DMS 273 (cell line): Measurements from ENCODE around the gene GTF3A.
"Not testable (repeated sequence)": the region's sequence is repeated elsewhere in the genome, so short reads cannot be mapped to it uniquely, and the experiment has no call there.

Experiments
- DNase-seq: peaks from one replicate; lab custom pipeline; 2025; ENCODE audit not compliant: unreplicated experiment; lab: John Stamatoyannopoulos, UW

Gene GTF3A

DNA sequence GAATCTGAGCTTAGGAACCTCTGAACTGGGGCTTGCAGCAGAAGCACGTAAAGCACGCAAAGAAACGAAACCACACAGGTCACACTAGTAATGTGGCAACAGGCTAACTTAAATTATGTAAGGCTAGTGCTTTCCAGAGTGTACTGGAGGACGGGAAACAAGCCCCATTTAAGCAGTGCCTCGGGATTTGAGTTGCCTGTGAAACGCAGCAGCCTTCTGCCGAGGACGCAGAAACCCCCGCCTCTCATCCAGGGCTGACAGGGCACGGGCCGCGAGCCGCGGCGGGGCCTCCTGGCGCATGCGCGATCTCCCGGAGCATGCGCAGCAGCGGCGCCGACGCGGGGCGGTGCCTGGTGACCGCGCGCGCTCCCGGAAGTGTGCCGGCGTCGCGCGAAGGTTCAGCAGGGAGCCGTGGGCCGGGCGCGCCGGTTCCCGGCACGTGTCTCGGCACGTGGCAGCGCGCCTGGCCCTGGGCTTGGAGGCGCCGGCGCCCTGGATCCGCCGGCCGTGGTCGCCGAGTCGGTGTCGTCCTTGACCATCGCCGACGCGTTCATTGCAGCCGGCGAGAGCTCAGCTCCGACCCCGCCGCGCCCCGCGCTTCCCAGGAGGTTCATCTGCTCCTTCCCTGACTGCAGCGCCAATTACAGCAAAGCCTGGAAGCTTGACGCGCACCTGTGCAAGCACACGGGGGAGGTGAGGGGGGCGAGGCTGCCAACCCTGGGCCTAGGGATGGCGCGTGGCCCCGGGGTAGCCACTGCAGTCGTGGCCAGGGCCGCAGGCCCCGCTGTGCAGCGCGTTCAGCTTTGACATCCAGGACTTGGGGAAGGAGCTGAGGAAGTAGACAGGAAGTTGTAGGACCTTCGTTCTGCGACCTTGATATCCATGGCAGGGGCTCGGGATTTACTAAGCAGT lies at the start of gene GTF3A:
Gene GTF3A (plus strand): TSS at position 374 of the 912 bp plus-strand sequence.
- peak; percentile 92 for DNase-seq

DNA sequence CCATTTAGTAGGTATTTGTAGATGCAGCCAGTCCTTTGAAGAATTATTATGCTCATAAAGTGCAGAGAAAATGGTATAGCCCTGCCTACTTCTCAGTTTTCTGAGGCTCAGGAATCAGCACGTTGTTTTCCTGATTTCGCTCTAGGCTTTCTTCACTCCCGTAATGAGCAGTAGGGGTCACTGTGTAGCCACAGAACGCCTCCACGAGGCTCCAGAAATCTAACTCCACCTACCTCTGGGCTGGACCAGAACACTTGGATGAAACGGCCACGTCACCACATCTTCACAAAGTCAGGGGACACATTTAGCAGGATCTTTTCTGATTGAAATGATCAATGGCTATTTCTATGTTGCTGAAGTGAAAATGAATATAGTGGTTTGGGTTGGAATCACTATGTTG lies 49.8 kb upstream of the GTF3A start:
- DNase-seq: peak; percentile 84

GRCh38 chr13:27375686-27376326 lies 48.6 kb upstream of the GTF3A start:
- peak; percentile 73 for DNase-seq

DNA sequence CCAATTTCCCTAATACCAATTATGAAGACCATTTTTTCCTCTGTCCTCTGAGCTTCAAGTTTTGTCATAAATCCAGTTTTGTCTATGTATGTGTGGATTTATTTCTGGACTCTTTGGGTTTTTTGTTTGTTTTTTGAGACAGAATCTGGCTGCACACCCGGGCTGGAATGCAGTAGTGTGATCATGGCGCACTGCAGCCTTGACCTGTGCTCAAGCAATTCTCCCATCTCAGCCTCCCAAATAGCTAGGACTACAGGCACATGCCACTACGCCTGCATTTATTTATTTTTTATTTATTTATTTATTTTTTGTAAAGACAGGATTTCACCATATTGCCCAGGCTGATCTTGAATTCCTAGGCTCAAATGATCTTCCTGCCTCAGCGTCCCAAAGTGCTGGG lies 45.3 kb upstream of the GTF3A start:
- no peak for DNase-seq

DNA sequence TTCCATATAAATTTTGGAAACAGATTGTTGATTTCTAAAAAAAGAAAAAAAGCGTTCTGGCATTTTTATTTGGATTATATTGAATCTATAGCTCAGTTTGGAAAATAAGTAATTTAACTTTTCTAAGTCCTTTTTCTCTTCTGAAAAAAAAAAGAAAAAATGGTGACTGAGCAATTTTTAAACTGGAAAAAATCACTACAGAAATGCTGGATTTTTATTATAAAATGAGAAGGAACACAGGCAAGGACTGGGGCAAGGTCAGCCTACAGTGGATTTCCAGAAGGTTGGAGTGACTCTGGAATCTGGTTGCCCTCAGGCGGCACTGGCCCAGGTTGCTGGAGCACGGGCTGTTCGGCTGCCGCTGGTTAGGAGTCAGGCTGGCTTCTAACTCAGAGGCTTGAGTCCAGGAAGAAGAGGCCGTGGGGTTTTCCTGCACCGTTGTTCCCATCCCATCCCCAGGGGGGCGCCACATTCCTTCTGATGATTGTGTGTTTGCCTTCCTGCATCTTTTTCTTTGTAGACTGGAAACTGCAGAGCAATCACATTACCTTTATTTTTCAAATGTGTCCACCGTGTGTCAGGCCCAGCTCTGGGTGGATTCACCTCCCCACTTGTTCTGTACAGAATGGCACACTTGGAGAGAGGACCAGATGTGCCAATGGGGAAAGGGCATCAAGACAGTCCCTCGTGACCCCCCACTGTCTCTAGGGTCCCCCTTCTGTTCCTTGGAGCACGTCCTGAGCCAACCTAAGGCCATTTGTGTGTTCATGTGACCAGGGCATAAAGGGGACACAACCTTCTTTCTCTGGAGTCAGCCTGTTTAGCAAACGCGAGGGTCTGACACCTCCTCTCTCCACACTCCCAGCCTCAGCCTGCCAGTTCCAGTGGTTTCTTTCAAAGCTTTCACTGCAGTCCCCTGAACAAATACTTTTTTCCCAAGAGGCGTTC lies 44.5 kb upstream of the GTF3A start:
- DNase-seq: peak; percentile 75

DNA sequence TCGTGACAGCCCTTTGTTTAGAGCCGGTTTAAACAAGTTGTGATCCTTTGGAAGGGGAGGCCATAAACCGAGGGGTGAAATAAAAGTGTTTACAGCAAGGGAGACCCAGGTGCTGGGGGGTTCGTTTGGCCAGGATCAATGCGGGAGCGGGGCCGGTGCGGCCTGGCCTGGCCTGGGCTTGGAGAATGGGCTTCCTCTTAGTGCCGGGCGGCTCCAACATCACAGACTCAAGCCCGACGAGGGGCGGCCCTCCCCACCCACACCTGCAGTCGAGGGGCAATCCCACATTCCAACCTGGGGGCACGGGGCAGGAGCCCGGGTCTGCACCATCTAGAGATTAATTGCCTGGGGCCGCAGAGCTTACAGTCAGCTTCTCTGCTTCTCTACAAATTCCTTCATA lies 42.8 kb upstream of the GTF3A start:
- DNase-seq: no peak

GRCh38 chr13:27383104-27383921 lies 41.1 kb upstream of the GTF3A start:
- no peak for DNase-seq

DNA sequence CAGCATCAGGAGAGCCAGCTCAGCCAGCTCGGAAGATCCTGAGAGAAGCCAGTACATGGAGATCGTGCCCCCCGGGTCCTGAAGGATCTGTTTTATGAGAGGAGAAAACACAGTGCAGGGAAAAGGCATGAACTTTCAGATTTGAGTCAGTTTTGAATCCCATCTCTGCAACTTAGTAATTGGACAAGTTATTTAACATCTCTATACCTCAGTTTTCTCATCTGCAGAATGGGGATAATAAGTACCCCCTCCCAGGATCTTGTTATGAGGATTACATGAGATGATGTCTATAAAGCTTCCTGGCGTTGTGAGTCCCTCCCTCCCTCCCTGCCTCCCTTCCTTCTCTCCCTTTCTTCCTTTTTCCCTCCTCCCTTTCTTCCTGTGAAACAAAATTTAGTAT lies 40.1 kb upstream of the GTF3A start:
- DNase-seq: no peak

DNA sequence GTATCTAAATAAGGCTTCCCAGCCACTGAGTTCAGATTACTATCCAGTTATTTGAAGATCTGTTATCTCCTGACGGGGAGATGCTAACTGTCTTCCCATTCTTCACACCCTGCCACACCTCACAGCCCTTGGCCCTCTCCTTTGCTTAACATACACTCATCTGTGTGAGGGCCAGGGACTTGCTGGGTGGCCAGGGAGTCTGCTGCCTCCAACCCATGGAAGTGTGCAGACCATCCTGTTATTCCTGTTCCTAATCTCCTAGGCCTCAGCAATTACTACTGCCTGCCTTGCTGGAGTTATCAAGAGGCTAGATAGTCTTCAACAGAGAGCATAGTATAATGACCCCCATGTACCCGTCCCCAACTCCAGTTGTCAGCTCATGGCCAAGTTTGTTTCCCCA lies 36.2 kb upstream of the GTF3A start:
- no peak for DNase-seq

DNA sequence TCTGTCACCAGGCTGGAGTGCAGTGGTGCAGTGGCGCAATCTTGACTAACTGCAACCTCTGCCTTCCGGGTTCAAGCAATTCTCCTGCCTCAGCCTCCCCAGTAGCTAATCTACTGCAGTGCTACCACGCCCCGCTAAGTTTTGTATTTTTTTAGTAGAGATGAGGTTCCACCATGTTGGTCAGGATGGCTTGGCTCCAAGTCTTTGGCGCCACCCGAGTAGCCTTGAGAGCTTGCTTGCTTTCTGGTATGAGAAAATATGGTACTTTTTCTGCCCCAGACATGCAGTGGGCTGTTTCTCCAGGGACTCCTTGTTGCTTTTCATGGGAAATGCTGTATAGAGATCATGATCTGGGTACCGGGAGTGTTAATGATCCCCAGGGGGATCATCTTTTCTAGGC lies 34.5 kb upstream of the GTF3A start:
- DNase-seq: no peak

- DNase-seq: no peak
Measured at GRCh38 chr13:27391471-27391870, 32.9 kb upstream of the GTF3A start.

DNA sequence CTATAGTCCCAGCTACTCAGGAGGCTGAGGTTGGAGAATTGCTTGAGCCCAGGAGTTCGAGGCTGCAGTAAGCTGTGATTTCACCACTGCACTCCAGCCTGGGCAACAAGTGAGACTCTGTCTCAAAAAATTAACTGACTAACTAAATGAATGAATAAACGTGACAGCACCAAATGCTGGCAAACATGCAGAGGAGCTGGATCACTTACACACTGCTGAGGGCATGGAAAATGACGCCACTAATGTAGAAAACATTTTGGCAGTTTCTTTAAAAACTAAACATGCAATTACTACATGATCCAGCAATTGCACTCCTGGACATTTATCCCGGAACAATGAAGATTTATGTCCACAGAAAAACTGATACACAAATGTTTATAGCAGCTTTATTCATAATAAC lies 31.3 kb upstream of the GTF3A start:
- no peak for DNase-seq

GRCh38 chr13:27395007-27395510 lies 29.4 kb upstream of the GTF3A start:
- no peak for DNase-seq

- DNase-seq: no peak
Measured at GRCh38 chr13:27396252-27396846, 28.1 kb upstream of the GTF3A start.

DNA sequence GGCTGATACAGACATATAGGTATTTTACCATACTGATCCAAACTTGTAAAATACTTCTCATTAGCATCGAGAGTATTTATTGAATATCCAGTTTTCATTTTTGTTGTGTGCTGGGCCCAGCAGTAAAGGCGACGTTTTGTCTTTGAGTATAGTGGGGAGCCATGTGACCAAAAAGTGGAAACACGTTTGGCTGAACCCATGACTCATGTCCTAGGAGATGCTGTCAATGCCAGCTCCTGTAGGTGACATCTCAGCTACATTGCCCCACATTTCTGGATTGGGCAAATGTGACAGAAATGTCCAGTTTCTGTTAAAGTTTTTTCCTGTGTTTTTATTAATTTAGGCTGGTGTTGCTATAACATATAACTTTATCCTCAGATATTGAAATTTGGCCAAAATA lies 26.1 kb upstream of the GTF3A start:
- no peak for DNase-seq

DNA sequence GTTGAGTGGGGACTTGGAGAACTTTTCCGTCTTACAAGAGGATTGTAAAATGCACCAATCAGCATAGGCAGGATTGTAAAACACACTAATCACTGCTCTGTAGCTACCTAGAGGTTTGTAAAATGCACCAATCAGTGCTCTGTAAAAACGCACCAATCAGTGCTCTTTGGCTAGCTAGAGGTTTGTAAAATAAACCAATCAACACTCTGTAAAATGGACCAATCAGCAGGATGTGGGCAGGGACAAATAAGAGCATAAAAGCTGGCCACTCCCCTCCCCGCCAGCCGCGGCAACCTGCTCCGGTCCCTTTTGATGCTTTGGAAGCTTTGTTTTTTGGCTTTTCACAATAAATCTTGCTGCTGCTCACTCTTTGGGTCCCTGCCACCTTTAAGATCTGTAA lies 24.0 kb upstream of the GTF3A start:
- not testable (repeated sequence) for DNase-seq

- DNase-seq: no peak
Measured at GRCh38 chr13:27401210-27401609, 23.2 kb upstream of the GTF3A start.

DNA sequence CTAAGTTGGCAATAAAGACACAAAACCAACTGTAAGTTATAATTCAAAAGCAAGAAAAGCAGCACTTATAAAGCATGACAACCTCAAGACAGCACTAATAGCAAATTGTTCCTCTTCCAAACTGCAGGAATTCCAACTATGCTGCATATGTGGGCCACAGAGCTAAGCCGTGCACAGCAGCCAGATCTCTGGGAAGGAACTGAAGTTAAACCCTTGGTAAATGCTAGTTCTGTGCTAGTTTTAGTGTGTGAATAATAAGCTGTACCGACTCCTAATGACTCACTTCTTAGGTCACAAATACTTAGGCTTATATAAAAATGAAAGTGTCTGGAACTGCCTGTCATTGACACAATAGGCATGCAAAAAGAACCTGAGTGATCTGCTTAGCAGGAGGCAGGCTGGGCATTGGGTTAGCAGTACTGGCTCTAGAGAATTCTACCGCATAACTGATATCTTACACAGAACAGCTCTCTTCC lies 21.2 kb upstream of the GTF3A start:
- no peak for DNase-seq

DNA sequence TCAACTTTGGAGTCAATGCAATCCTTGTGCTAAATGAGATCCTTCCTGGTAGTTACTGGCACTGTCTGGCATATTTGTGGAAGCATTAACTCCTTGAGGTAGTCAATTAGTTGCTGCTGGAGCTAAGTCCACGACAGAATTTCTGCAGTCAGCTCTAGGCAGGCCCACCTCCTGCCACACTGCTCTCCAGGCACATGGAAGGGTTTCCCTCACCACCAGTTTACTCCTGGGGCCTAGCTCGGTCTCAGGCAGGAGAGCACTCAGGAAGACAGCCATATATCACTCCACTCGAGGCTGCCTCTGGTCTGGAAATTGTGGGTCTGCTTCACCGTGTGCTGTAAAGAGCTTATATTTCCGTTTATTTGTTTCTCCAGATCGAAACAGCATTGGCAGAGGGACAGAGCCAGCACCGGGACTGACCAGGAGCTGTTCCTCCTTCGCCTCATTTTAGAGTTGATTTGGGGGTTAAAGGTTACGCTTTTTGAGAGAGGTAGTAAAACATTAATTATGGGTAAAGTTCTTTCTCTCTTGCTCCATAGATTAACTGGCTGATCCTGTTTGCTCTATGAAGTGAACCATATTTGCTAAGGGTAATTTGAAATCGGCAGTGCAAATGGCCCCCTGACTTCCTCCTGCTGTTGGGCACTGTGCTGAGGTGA lies 20.6 kb upstream of the GTF3A start:
- no peak for DNase-seq
